Measurements from ENCODE around the gene DOCK2.

The DOCK2 gene

GRCh38 chr5:169906745-169907649 lies 269.9 kb downstream of the DOCK2 start:
- DNase-seq, result no peak

GRCh38 chr5:169908864-169909263 lies 271.8 kb downstream of the DOCK2 start:
- no peak for DNase-seq

GRCh38 chr5:169909945-169910344 lies 272.9 kb downstream of the DOCK2 start:
- no peak for DNase-seq

GRCh38 chr5:169910393-169910792 lies 273.3 kb downstream of the DOCK2 start:
- DNase-seq, result no peak

- DNase-seq, result no peak
Observed at GRCh38 chr5:169911448-169912212, 274.6 kb downstream of the DOCK2 start.

GRCh38 chr5:169913479-169913878 lies 276.4 kb downstream of the DOCK2 start:
- no peak for DNase-seq

GRCh38 chr5:169914766-169915165 lies 277.7 kb downstream of the DOCK2 start:
- DNase-seq, result no peak

- DNase-seq, result no peak
Observed at GRCh38 chr5:169917500-169917899, 280.4 kb downstream of the DOCK2 start.

- DNase-seq, result no peak
Observed at GRCh38 chr5:169918228-169918627, 281.2 kb downstream of the DOCK2 start.

GRCh38 chr5:169920474-169920873 lies 283.4 kb downstream of the DOCK2 start:
- DNase-seq, result no peak

- no peak for DNase-seq
Observed at GRCh38 chr5:169921384-169921783, 284.3 kb downstream of the DOCK2 start.

GRCh38 chr5:169921949-169922348 lies 284.9 kb downstream of the DOCK2 start:
- no peak for DNase-seq

GRCh38 chr5:169922474-169922873 lies 285.4 kb downstream of the DOCK2 start:
- DNase-seq, result no peak

GRCh38 chr5:169923988-169924387 lies 286.9 kb downstream of the DOCK2 start:
- no peak for DNase-seq

GRCh38 chr5:169933127-169933526 lies 296.1 kb downstream of the DOCK2 start:
- no peak for DNase-seq

- DNase-seq, result no peak
Observed at GRCh38 chr5:169933616-169934015, 296.5 kb downstream of the DOCK2 start.

GRCh38 chr5:169934990-169935389 lies 297.9 kb downstream of the DOCK2 start:
- DNase-seq, result no peak

- DNase-seq, result no peak
Observed at GRCh38 chr5:169935762-169936161, 298.7 kb downstream of the DOCK2 start.

- no peak for DNase-seq
Observed at GRCh38 chr5:169938439-169938838, 301.4 kb downstream of the DOCK2 start.

GRCh38 chr5:169939731-169940130 lies 302.7 kb downstream of the DOCK2 start:
- DNase-seq, result no peak

GRCh38 chr5:169941542-169941941 lies 304.5 kb downstream of the DOCK2 start:
- DNase-seq, result no peak

GRCh38 chr5:169942181-169942580 lies 305.1 kb downstream of the DOCK2 start:
- no peak for DNase-seq

- no peak for DNase-seq
Observed at GRCh38 chr5:169943026-169943425, 306.0 kb downstream of the DOCK2 start.

- DNase-seq, result no peak
Observed at GRCh38 chr5:169944115-169944514, 307.0 kb downstream of the DOCK2 start.

All from suppressor macrophage (primary cell).